HG02678 (cell line): ENCODE results near the gene ARFGAP2.
"Not testable (repeated sequence)": the region's sequence is repeated elsewhere in the genome, so short reads cannot be mapped to it uniquely, and the experiment has no call there.

ENCODE experiments used
- ATAC-seq: cut with Tn5 transposase; IDR thresholded peaks from one replicate; pipeline ENCODE4 v1.9.1; 2021; ENCODE audit warnings: mild to moderate bottlenecking, moderate library complexity; ENCODE audit not compliant: unreplicated experiment

The ARFGAP2 gene

GRCh38 chr11:47118958-47119688 is 57.6 kb downstream of the ARFGAP2 start:
- not testable (repeated sequence) for ATAC-seq
